K562 (cell line): Measurements from ENCODE around the gene EFHC1. TPM values are rescaled to one million over a fixed set of nuclear protein-coding genes. Genes with fewer than 3 reads are reported as not detected.

ENCODE experiments used
- ATAC-seq: fragments of 200-7000 bp; cut with Tn5 transposase; 3 replicates; pipeline ENCODE4 v1.9.1; 2020; ENCODE audit warnings: moderate library complexity
- BruUV-seq: library from RNA; stranded (reverse); fragments of 400-500 nt; replicated peaks from 2 replicates; lab custom pipeline; 2021; lab: Mats Ljungman, UMichigan
- CTCF ChIA-PET: fragments of 300-600 bp; formaldehyde crosslinking; extraction: SDS; loops from one replicate; lab custom pipeline; 2021; ENCODE audit warnings: low intra/inter-chr PET ratio; lab: Yijun Ruan, JAX
- POLR2A ChIA-PET: fragments of 300-600, 350-650 bp; sonication (Branson Sonifier 250); formaldehyde crosslinking; extraction: SDS; loops from one replicate; lab custom pipeline; 2021; ENCODE audit warnings: antibody characterized with exemption, inconsistent platforms; lab: Yijun Ruan, JAX
- DNase-seq, 4 experiments: peaks; one replicate each; pipeline versions ENCODE4 v3.0.0 to v3.0.0-alpha.2; 2011 to 2018; ENCODE audit warnings: low spot score in 3 of 4, mixed read lengths in 3 of 4; ENCODE audit errors: extremely low read depth in 1 of 4
- FAIRE-seq: peaks from 2 replicates; lab custom pipeline; 2011; peaks lifted over from hg19 to GRCh38; lab: Jason Lieb, UNC
- H2AFZ ChIP-seq: 2 replicates; pipeline ENCODE4 v1.6.0; 2011; ENCODE audit warnings: low read depth, low read length, control low read depth, inconsistent platforms
- H3K27ac ChIP-seq: fragments of 200-600 bp; 3 replicates; pipeline ENCODE4 v1.8.0; 2011; ENCODE audit warnings: low read depth, mild to moderate bottlenecking, control low read depth, inconsistent platforms, low read length, moderate library complexity, mixed read lengths; ENCODE audit errors: extremely low read depth
- H3K27me3 ChIP-seq, 2 experiments: fragments of 300-600 bp in 1 of 2; 2 replicates in 1 of 2; 3 replicates in 1 of 2; pipeline versions ENCODE4 v1.6.0 to v1.8.0; 2011; ENCODE audit warnings: inconsistent platforms in 2 of 2, low read length in 2 of 2, mild to moderate bottlenecking in 1 of 2, mixed read lengths in 1 of 2, moderate library complexity in 1 of 2; ENCODE audit not compliant: control insufficient read depth in 2 of 2, insufficient read depth in 2 of 2
- H3K36me3 ChIP-seq: fragments of 300-600 bp; 3 replicates; pipeline ENCODE4 v1.8.0; 2011; ENCODE audit warnings: mild to moderate bottlenecking, low read length, inconsistent platforms; ENCODE audit not compliant: control insufficient read depth, insufficient read depth
- H3K4me1 ChIP-seq, 2 experiments: fragments of 200-600 bp in 1 of 2; replicated peaks in 1 of 2; 2 replicates in 1 of 2; 3 replicates in 1 of 2; pipeline versions ENCODE4 v1.5.1 to v1.8.0; 2011; ENCODE audit warnings: inconsistent platforms in 2 of 2, low read length in 2 of 2, mild to moderate bottlenecking in 1 of 2, mixed read lengths in 1 of 2, moderate library complexity in 1 of 2; ENCODE audit not compliant: control insufficient read depth in 2 of 2, insufficient read depth in 2 of 2
- H3K4me2 ChIP-seq: 2 replicates; pipeline ENCODE4 v1.6.1; 2011; ENCODE audit warnings: low read length, control low read depth, inconsistent platforms, mixed read lengths; ENCODE audit not compliant: insufficient read depth
- H3K4me3 ChIP-seq: fragments of 200-600 bp; sonication (generic), shearing (Covaris generic); 2 replicates; pipeline ENCODE4 v1.5.1; 2016; ENCODE audit warnings: control low read depth, inconsistent platforms
- H3K79me2 ChIP-seq: fragments of 200-600 bp; 3 replicates; pipeline ENCODE4 v1.8.0; 2011; ENCODE audit warnings: low read length, inconsistent platforms; ENCODE audit not compliant: control insufficient read depth, insufficient read depth
- H3K9ac ChIP-seq, 2 experiments: 2 replicates each; pipeline versions ENCODE4 v1.6.0 to v1.6.1; 2011; ENCODE audit warnings: low read depth in 2 of 2, low read length in 2 of 2, control low read depth in 1 of 2, inconsistent platforms in 1 of 2, mild to moderate bottlenecking in 1 of 2, mixed read lengths in 1 of 2; ENCODE audit not compliant: insufficient read depth in 1 of 2
- H3K9me1 ChIP-seq: one replicate; pipeline ENCODE4 v1.6.0; 2011; ENCODE audit warnings: inconsistent platforms, mild to moderate bottlenecking, low read length, moderate library complexity; ENCODE audit not compliant: control insufficient read depth, insufficient read depth
- H3K9me3 ChIP-seq: replicated peaks from 2 replicates; pipeline ENCODE4 v1.5.1; 2011; ENCODE audit warnings: low read depth, low read length, inconsistent platforms; ENCODE audit not compliant: control insufficient read depth, insufficient read depth
- H4K20me1 ChIP-seq: replicated peaks from 2 replicates; pipeline ENCODE4 v1.6.1; 2011; ENCODE audit warnings: low read length, inconsistent platforms, mixed read lengths; ENCODE audit not compliant: control insufficient read depth, insufficient read depth
- CEBPB ChIP-seq: fragments of 450-650 bp; IDR thresholded peaks from 2 replicates; pipeline ENCODE4 v1.6.1; 2016; ENCODE audit warnings: missing genetic modification characterization, missing compliant biosample characterization
- DACH1 ChIP-seq: fragments of 450-650 bp; IDR thresholded peaks from 2 replicates; pipeline ENCODE4 v1.6.1; 2018; ENCODE audit not compliant: partially characterized antibody
- LARP7 ChIP-seq: fragments of 450-650 bp; IDR thresholded peaks from 2 replicates; pipeline ENCODE4 v1.6.1; 2016
- NFATC3 ChIP-seq: fragments of 450-650 bp; IDR thresholded peaks from 2 replicates; pipeline ENCODE4 v1.6.1; 2017; ENCODE audit warnings: mild to moderate bottlenecking
- PCBP2 ChIP-seq: fragments of 200-400 bp; formaldehyde crosslinking; IDR thresholded peaks from 2 replicates; pipeline ENCODE4 v1.6.1; 2018; ENCODE audit warnings: low read length, low read depth, mild to moderate bottlenecking, moderate library complexity; ENCODE audit not compliant: poor library complexity, severe bottlenecking
- POLR2A ChIP-seq: fragments of 450-650 bp; conservative IDR thresholded peaks from 2 replicates; pipeline ENCODE4 v1.6.1; 2016
- POLR3A ChIP-seq: IDR thresholded peaks from 2 replicates; pipeline ENCODE4 v1.6.1; 2011; ENCODE audit warnings: borderline replicate concordance, mild to moderate bottlenecking, moderate library complexity; ENCODE audit not compliant: insufficient read length, insufficient read depth; ENCODE audit errors: extremely low read depth
- SRF ChIP-seq, 2 experiments: fragments of 250-450, 450-650 bp in 1 of 2; sonication (Bioruptor Pico) in 1 of 2; sonication (generic) in 1 of 2; formaldehyde crosslinking; IDR thresholded peaks; 2 replicates each; pipeline versions ENCODE4 v1.5.0 to v1.5.1; 2020 to 2022; ENCODE audit warnings: mild to moderate bottlenecking in 1 of 2, missing genetic modification reagents in 1 of 2
- ZC3H8 ChIP-seq: fragments of 450-650 bp; IDR thresholded peaks from 2 replicates; pipeline ENCODE4 v1.6.1; 2017
- ZNF695 ChIP-seq: fragments of 450-650 bp; formaldehyde crosslinking; IDR thresholded peaks from 2 replicates; pipeline ENCODE4 v1.4.0; 2020; ENCODE audit warnings: mild to moderate bottlenecking, moderate library complexity
- ZNF717 ChIP-seq: fragments of 250-450 bp; sonication (Bioruptor Pico); IDR thresholded peaks from 2 replicates; pipeline ENCODE4 v1.5.0; 2021
- WGBS: fragments of 100-300 bp; shearing (Covaris generic); methylation state at CpG from one replicate; pipeline ENCODE4 v1.1.6; 2016; ENCODE audit warnings: low coverage, mixed read lengths; ENCODE audit not compliant: insufficient coverage; ENCODE audit errors: missing lambda C conversion rate; 5-methylcytosine and 5-hydroxymethylcytosine counted together
- in situ Hi-C: fragments of 300-500 bp; cut with MboI; formaldehyde crosslinking; loops from 4 replicates; pipeline ENCODE4 v1.15.0; 2018; ENCODE audit warnings: inconsistent platforms, mixed read lengths
- intact Hi-C: fragments of 100-400 bp; cut with micrococcal nuclease; formaldehyde crosslinking; loops from 2 replicates; pipeline ENCODE4 v1.14.2; 2022
- polyA plus RNA-seq, 8 experiments: library from polyadenylated mRNA; depleted of rRNA in 4 of 8; stranded (reverse) in 5 of 8; unstranded in 3 of 8; fragments of >200 nt; fragmentation: Nextera tagmentation in 2 of 8; fragmentation: Illumina TruSeq in 1 of 8; extraction: Ambion mirVana in 2 of 8; extraction: Trizol in 1 of 8; gene quantifications; 2 replicates each; pipeline versions ENCODE4 v1.2.1 to v1.2.3, GENCODE V29; 2011 to 2014; ENCODE audit warnings: inconsistent platforms in 1 of 8, missing spikeins in 1 of 8
- total RNA-seq, 7 experiments: library from RNA; depleted of rRNA in 6 of 7; stranded (reverse); fragments of >200 nt in 6 of 7; fragmentation: Illumina TruSeq in 2 of 7; extraction: Trizol in 2 of 7; gene quantifications; 2 replicates each; pipeline versions ENCODE4 v1.2.1 to v1.2.3, GENCODE V29; 2011 to 2021; ENCODE audit warnings: low replicate concordance in 1 of 7
- TF ChIP-seq, protein P1 (sequence below): fragments of 450-650 bp; formaldehyde crosslinking; IDR thresholded peaks from 2 replicates; pipeline ENCODE4 v1.4.0; 2022; ENCODE audit warnings: missing genetic modification characterization
- TF ChIP-seq, protein P2 (sequence below): fragments of 200-800 bp; sonication (Bioruptor generic); IDR thresholded peaks from 2 replicates; pipeline ENCODE4 v1.6.1; 2017; ENCODE audit warnings: missing genetic modification characterization, missing compliant biosample characterization

EFHC1 gene
- total and polyA plus RNA-seq, 9 of the 15 experiments (the other 6 are each of a cell fraction or from before 2014, with no cell fraction given) = 9.5 to 31.0 (median 14.9) TPM

- 69% methylated on average over 2 of the region's 2 CpGs for WGBS
- intact Hi-C loops (no loop called here), in situ Hi-C loops (no loop called here)
- Histone ChIP-seq H3K9me1 (no peaks in the 10 kb centered on the region), H3K4me2 (no peak overlapping the region), H2AFZ (no peak overlapping the region), H3K9ac (no peak overlapping the region), H3K27ac (no peak overlapping the region), H3K4me3 (no peak overlapping the region), H3K9me3 (0 out of 2 replicates have a peak, but pooled peaks cover 2% of the 10 kb centered on the region), H3K27me3 (no peaks in the 10 kb centered on the region), H3K4me1 (peaks cover 0 to 6% of the 10 kb centered on the region in 2 experiments; a peak in 2 of 5 replicates), H4K20me1 (no peaks in the 10 kb centered on the region), H3K36me3 (no peaks in the 10 kb centered on the region), H3K79me2 (no peaks in the 10 kb centered on the region)
- FAIRE-seq = no peak
- ATAC-seq = no peak
- TF ChIP-seq CEBPB (tag) = peak; percentile 27; the same call in 1 of the 2 replicates
- no peak for TF ChIP-seq POLR3A
- DNase-seq = no peak
- BruUV-seq = no TSS peak
- ChIA-PET POLR2A (no interaction called here), CTCF (no interaction called here)
These were observed 35.9 kb upstream of the EFHC1 start for GRCh38 chr6:52384145-52384766.

DNA sequence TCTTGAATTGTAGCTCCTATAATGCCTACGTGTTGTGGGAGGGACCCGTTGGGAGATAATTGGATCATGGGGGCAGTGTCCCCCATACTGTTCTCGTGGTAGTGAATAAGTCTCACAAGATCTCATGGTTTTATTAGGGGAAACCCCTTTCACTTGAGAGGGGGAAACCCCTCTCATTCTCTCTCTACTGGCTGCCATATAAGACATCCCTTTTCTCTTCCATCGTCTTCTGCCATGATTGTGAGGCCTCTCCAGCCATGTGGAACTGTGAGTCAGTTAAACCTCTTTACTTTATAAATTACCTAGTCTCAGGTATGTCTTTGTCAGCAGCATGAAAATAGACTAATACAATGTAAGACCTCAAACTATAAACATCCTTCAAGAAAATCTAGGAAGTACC, 35.1 kb upstream of the EFHC1 start:
- peaks cover 6 to 15% of the 10 kb centered on the region in 2 experiments; a peak in 3 of 5 replicates for H3K4me1 ChIP-seq
- no TSS peak for BruUV-seq
- 0 out of 2 replicates have a peak, but pooled peaks cover 2% of the 10 kb centered on the region for H3K9me3 ChIP-seq
- no peak for DNase-seq
- in situ Hi-C loops (no loop called here), intact Hi-C loops (no loop called here)
- H3K9ac ChIP-seq = no peak overlapping the region
- H3K4me3 ChIP-seq = no peak overlapping the region
- H3K9me1 ChIP-seq = no peaks in the 10 kb centered on the region
- POLR2A ChIA-PET = no interaction called here
- no peak for ATAC-seq
- TF ChIP-seq, protein P1, sequence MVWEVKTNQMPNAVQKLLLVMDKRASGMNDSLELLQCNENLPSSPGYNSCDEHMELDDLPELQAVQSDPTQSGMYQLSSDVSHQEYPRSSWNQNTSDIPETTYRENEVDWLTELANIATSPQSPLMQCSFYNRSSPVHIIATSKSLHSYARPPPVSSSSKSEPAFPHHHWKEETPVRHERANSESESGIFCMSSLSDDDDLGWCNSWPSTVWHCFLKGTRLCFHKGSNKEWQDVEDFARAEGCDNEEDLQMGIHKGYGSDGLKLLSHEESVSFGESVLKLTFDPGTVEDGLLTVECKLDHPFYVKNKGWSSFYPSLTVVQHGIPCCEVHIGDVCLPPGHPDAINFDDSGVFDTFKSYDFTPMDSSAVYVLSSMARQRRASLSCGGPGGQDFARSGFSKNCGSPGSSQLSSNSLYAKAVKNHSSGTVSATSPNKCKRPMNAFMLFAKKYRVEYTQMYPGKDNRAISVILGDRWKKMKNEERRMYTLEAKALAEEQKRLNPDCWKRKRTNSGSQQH (CRISPR knock-in tag) = no peak
- TF ChIP-seq SRF (CRISPR knock-in tag; IDR thresholded peaks at IDR 0.05) (no peak), NFATC3 (no peak), ZNF695 (CRISPR knock-in tag) (no peak), ZC3H8 (no peak), PCBP2 (no peak), LARP7 (no peak), POLR2A (no peak), ZNF717 (CRISPR knock-in tag) (no peak), DACH1 (no peak)
- TF ChIP-seq, protein P2, sequence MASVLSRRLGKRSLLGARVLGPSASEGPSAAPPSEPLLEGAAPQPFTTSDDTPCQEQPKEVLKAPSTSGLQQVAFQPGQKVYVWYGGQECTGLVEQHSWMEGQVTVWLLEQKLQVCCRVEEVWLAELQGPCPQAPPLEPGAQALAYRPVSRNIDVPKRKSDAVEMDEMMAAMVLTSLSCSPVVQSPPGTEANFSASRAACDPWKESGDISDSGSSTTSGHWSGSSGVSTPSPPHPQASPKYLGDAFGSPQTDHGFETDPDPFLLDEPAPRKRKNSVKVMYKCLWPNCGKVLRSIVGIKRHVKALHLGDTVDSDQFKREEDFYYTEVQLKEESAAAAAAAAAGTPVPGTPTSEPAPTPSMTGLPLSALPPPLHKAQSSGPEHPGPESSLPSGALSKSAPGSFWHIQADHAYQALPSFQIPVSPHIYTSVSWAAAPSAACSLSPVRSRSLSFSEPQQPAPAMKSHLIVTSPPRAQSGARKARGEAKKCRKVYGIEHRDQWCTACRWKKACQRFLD (CRISPR knock-in tag) = no peak
- H3K36me3 ChIP-seq = no peaks in the 10 kb centered on the region
- H4K20me1 ChIP-seq = no peaks in the 10 kb centered on the region
- H3K27ac ChIP-seq = no peak overlapping the region
- CTCF ChIA-PET = no interaction called here
- FAIRE-seq = no peak
- no peaks in the 10 kb centered on the region for H3K79me2 ChIP-seq
- no peak overlapping the region for H2AFZ ChIP-seq
- 33% methylated on average over 4 of the region's 4 CpGs for WGBS
- no peak overlapping the region for H3K4me2 ChIP-seq
- H3K27me3 ChIP-seq = no peaks in the 10 kb centered on the region
